HepG2 (cell line): ENCODE measurements around the gene CAPN10. TPM values are rescaled to one million over a fixed set of nuclear protein-coding genes. Genes with fewer than 3 reads are reported as not detected.
A peak's percentile ranks its signal among the peaks of the same experiment; 100 is the strongest.

ENCODE experiments used
- ATAC-seq: fragments of 200-7000 bp; cut with Tn5 transposase; 3 replicates; pipeline ENCODE4 v1.9.1; 2020; ENCODE audit warnings: mild to moderate bottlenecking, moderate library complexity
- BruUV-seq: library from RNA; stranded (reverse); fragments of 400-500 nt; replicated peaks from 2 replicates; lab custom pipeline; 2021; lab: Mats Ljungman, UMichigan
- CTCF ChIA-PET: fragments of 300-600 bp; formaldehyde crosslinking; extraction: SDS; loops from one replicate; lab custom pipeline; 2021; ENCODE audit warnings: low total read pairs, inconsistent platforms, low intra/inter-chr PET ratio; lab: Yijun Ruan, JAX
- POLR2A ChIA-PET: fragments of 350-600 bp; sonication (Branson Sonifier 250); formaldehyde crosslinking; loops from one replicate; lab custom pipeline; 2020; ENCODE audit warnings: antibody characterized with exemption, inconsistent platforms; lab: Yijun Ruan, JAX
- DNase-seq: peaks from one replicate; pipeline ENCODE4 v3.0.0-alpha.2; 2015; ENCODE audit warnings: low spot score
- FAIRE-seq: peaks from 3 replicates; lab custom pipeline; 2011; peaks lifted over from hg19 to GRCh38; lab: Jason Lieb, UNC
- H2AFZ ChIP-seq: one replicate; pipeline ENCODE4 v1.6.1; 2011; ENCODE audit warnings: low read length, inconsistent platforms
- H3K27ac ChIP-seq: fragments of 300-600 bp; 3 replicates; pipeline ENCODE4 v1.8.0; 2011; ENCODE audit warnings: mixed run types, mild to moderate bottlenecking, mixed read lengths, low read length, inconsistent platforms; ENCODE audit not compliant: insufficient read depth; ENCODE audit errors: extremely low read length
- H3K27me3 ChIP-seq, 2 experiments: fragments of 200-600 bp in 1 of 2; 2 replicates in 1 of 2; 3 replicates in 1 of 2; pipeline versions ENCODE4 v1.6.0 to v1.8.0; 2011; ENCODE audit warnings: low read length in 2 of 2, mild to moderate bottlenecking in 2 of 2, moderate library complexity in 2 of 2, inconsistent platforms in 1 of 2; ENCODE audit not compliant: insufficient read depth in 2 of 2, control insufficient read depth in 1 of 2
- H3K36me3 ChIP-seq, 2 experiments: fragments of 200-600 bp in 1 of 2; replicated peaks in 1 of 2; 2 replicates in 1 of 2; 3 replicates in 1 of 2; pipeline versions ENCODE4 v1.5.1 to v1.8.0; 2011; ENCODE audit warnings: low read length in 2 of 2, inconsistent platforms in 1 of 2; ENCODE audit not compliant: insufficient read depth in 2 of 2, control insufficient read depth in 1 of 2
- H3K4me1 ChIP-seq: 2 replicates; pipeline ENCODE4 v1.5.1; 2012; ENCODE audit warnings: low read length, inconsistent platforms; ENCODE audit not compliant: insufficient read depth
- H3K4me2 ChIP-seq: 2 replicates; pipeline ENCODE4 v1.6.0; 2011; ENCODE audit warnings: low read depth, low read length, inconsistent platforms
- H3K4me3 ChIP-seq, 3 experiments: fragments of 200-600 bp in 1 of 3; sonication (generic), shearing (Covaris generic) in 1 of 3; replicated peaks in 1 of 3; 2 replicates each; pipeline ENCODE4 v1.5.1; 2011 to 2016; ENCODE audit warnings: low read length in 3 of 3, inconsistent platforms in 2 of 3, low read depth in 2 of 3, mild to moderate bottlenecking in 2 of 3, control low read depth in 1 of 3, mixed read lengths in 1 of 3; ENCODE audit not compliant: insufficient read depth in 1 of 3
- H3K79me2 ChIP-seq: one replicate; pipeline ENCODE4 v1.6.1; 2011; ENCODE audit warnings: low read length, inconsistent platforms; ENCODE audit not compliant: insufficient read depth
- H3K9ac ChIP-seq: 2 replicates; pipeline ENCODE4 v1.6.0; 2011; ENCODE audit warnings: mild to moderate bottlenecking, low read depth, low read length, inconsistent platforms; ENCODE audit not compliant: insufficient read depth
- H3K9me3 ChIP-seq: 2 replicates; pipeline ENCODE4 v1.5.1; 2012; ENCODE audit warnings: mild to moderate bottlenecking, low read length
- H4K20me1 ChIP-seq: 2 replicates; pipeline ENCODE4 v1.6.0; 2011; ENCODE audit warnings: inconsistent platforms, mild to moderate bottlenecking, low read length, moderate library complexity; ENCODE audit not compliant: insufficient read depth
- ARID3A ChIP-seq: IDR thresholded peaks from 2 replicates; pipeline ENCODE4 v1.6.1; 2012; ENCODE audit warnings: low read depth, low read length, improper control_type of control experiment
- BRF2 ChIP-seq: sonication (generic); formaldehyde crosslinking; IDR thresholded peaks from 2 replicates; pipeline ENCODE4 v1.8.1; 2022; ENCODE audit warnings: mild to moderate bottlenecking, missing genetic modification reagents
- ISX ChIP-seq: sonication (generic); formaldehyde crosslinking; conservative IDR thresholded peaks from 2 replicates; pipeline ENCODE4 v1.5.0; 2020; ENCODE audit warnings: missing genetic modification reagents
- KLF9 ChIP-seq: IDR thresholded peaks from 2 replicates; pipeline ENCODE4 v1.6.1; 2016; ENCODE audit warnings: low read depth
- LBX2 ChIP-seq: sonication (generic); formaldehyde crosslinking; IDR thresholded peaks from 2 replicates; pipeline ENCODE4 v1.5.0; 2020; ENCODE audit warnings: missing genetic modification reagents, mild to moderate bottlenecking, borderline replicate concordance
- MEIS1 ChIP-seq: sonication (generic); formaldehyde crosslinking; IDR thresholded peaks from 2 replicates; pipeline ENCODE4 v1.9.0; 2021; ENCODE audit warnings: mild to moderate bottlenecking, missing genetic modification reagents, moderate library complexity, borderline replicate concordance
- NCOR1 ChIP-seq: fragments of 200-600 bp; sonication (generic); IDR thresholded peaks from 2 replicates; pipeline ENCODE4 v1.7.0; 2017; ENCODE audit warnings: antibody characterized with exemption, low read length, borderline replicate concordance
- PREB ChIP-seq: sonication (generic); formaldehyde crosslinking; IDR thresholded peaks from 2 replicates; pipeline ENCODE4 v1.4.0; 2020; ENCODE audit warnings: missing genetic modification reagents
- TBL1XR1 ChIP-seq: fragments of 150-350 bp; IDR thresholded peaks from 2 replicates; pipeline ENCODE4 v1.6.1; 2014; ENCODE audit warnings: borderline replicate concordance, low read length; ENCODE audit not compliant: partially characterized antibody
- ZBTB33 ChIP-seq: sonication (generic); formaldehyde crosslinking; IDR thresholded peaks from 2 replicates; pipeline ENCODE4 v1.4.0; 2020; ENCODE audit warnings: missing genetic modification reagents
- ZEB1 ChIP-seq: IDR thresholded peaks from 2 replicates; pipeline ENCODE4 v1.6.1; 2012; ENCODE audit warnings: mild to moderate bottlenecking, low read depth, inconsistent platforms; ENCODE audit not compliant: insufficient replicate concordance
- ZNF350 ChIP-seq: sonication (generic); formaldehyde crosslinking; IDR thresholded peaks from 2 replicates; pipeline ENCODE4 v1.4.0; 2020; ENCODE audit warnings: mild to moderate bottlenecking, low read depth, missing genetic modification reagents, borderline replicate concordance
- ZNF460 ChIP-seq: sonication (generic); formaldehyde crosslinking; IDR thresholded peaks from 2 replicates; pipeline ENCODE4 v1.5.1; 2020; ENCODE audit warnings: missing genetic modification reagents, mild to moderate bottlenecking, borderline replicate concordance
- ZNF660 ChIP-seq: sonication (generic); formaldehyde crosslinking; IDR thresholded peaks from 2 replicates; pipeline ENCODE4 v1.5.1; 2020; ENCODE audit warnings: mild to moderate bottlenecking, low read depth, missing genetic modification reagents, borderline replicate concordance
- ZNF7 ChIP-seq: IDR thresholded peaks from 2 replicates; pipeline ENCODE4 v1.6.1; 2016; ENCODE audit warnings: missing biosample characterization, missing genetic modification reagents
- WGBS: methylation state at CpG from one replicate; pipeline ENCODE4 v1.1.6; 2017; ENCODE audit warnings: low lambda C conversion rate; 5-methylcytosine and 5-hydroxymethylcytosine counted together
- in situ Hi-C: cut with HindIII; loops from 2 replicates; pipeline ENCODE4 v1.10.0; 2017; ENCODE audit warnings: low pct_unique_long_range_greater_than_20kb; ENCODE audit not compliant: extremely low pct_ligation_motif_present
- intact Hi-C: fragments of 100-400 bp; cut with micrococcal nuclease; formaldehyde crosslinking; loops from one replicate; pipeline ENCODE4 v1.10.0; 2022; ENCODE audit not compliant: unreplicated experiment
- polyA plus RNA-seq, 8 experiments: library from polyadenylated mRNA; depleted of rRNA in 3 of 8; stranded (reverse) in 7 of 8; unstranded in 1 of 8; fragments of >200 nt; fragmentation: Illumina TruSeq in 4 of 8; extraction: Trizol in 4 of 8; gene quantifications; 2 replicates each; pipeline versions ENCODE4 v1.2.1 to v1.2.3, GENCODE V29; 2011 to 2016; ENCODE audit warnings: low read depth in 4 of 8, missing spikeins in 1 of 8, mixed read lengths in 1 of 8; ENCODE audit not compliant: insufficient read depth in 1 of 8
- total RNA-seq, 5 experiments: library from RNA; depleted of rRNA; stranded (reverse); fragments of >200 nt; fragmentation: Illumina TruSeq; extraction: Trizol; gene quantifications; 2 replicates each; pipeline ENCODE4 v1.2.3, GENCODE V29; 2016; ENCODE audit warnings: low read depth in 1 of 5

Gene CAPN10
- total and polyA plus RNA-seq, 2 of the 13 experiments (the other 11 are each of a cell fraction or from before 2014, with no cell fraction given) = 27.6 to 32.4 TPM

- intact Hi-C loops = no loop called here
- Histone ChIP-seq H3K4me2 (peak overlapping the region; percentile 62), H2AFZ (no peak overlapping the region), H3K79me2 (peaks cover 3% of the 10 kb centered on the region), H3K27ac (peak overlapping the region; percentile 94), H3K36me3 (peaks cover 6 to 9% of the 10 kb centered on the region in 2 experiments; a peak in 3 of 5 replicates), H3K4me3 (peak overlapping the region in 1 of 3 experiments; percentile 43; a peak in 1 of 6 replicates), H4K20me1 (no peaks in the 10 kb centered on the region), H3K27me3 (no peaks in the 10 kb centered on the region), H3K4me1 (peaks cover 44% of the 10 kb centered on the region), H3K9me3 (no peaks in the 10 kb centered on the region), H3K9ac (peak overlapping the region; percentile 66)
- ChIA-PET POLR2A (interaction anchor here (1.5 to 2.7 kb wide), 4 partner anchors 8 to 32 kb away, joined by 6 to 22 read pairs (median 9); partner anchors contain the start of gene CAPN10), CTCF (no interaction called here)
- peak; percentile 84 for FAIRE-seq
- peak; percentile 80 for ATAC-seq
- in situ Hi-C loops = no loop called here
- peak; percentile 85 for DNase-seq
- BruUV-seq = no TSS peak
- 74% methylated on average over 10 of the region's 22 CpGs for WGBS
- peak; percentile 52 for TF ChIP-seq ZEB1
- no peak for TF ChIP-seq ISX (CRISPR knock-in tag)
- TF ChIP-seq ARID3A = no peak
- peak; percentile 35; the same call in 1 of the 2 replicates for TF ChIP-seq ZNF350 (CRISPR knock-in tag)
- TF ChIP-seq BRF2 (CRISPR knock-in tag) = no peak
- TF ChIP-seq TBL1XR1 = no peak
- TF ChIP-seq LBX2 (CRISPR knock-in tag) = no peak
- TF ChIP-seq PREB (CRISPR knock-in tag) = no peak
- TF ChIP-seq KLF9 (CRISPR knock-in tag) = no peak
- TF ChIP-seq ZBTB33 = no peak
- TF ChIP-seq ZNF660 (CRISPR knock-in tag) = no peak
- peak; percentile 72; the same call in 1 of the 2 replicates for TF ChIP-seq NCOR1
- TF ChIP-seq ZNF7 (CRISPR knock-in tag) = no peak
- TF ChIP-seq MEIS1 (CRISPR knock-in tag) = no peak
- TF ChIP-seq ZNF460 (CRISPR knock-in tag) = 0 out of 2 replicates have a peak, but pooled peaks have one; percentile 38
Measured at GRCh38 chr2:240597419-240598181, 11.1 kb downstream of the CAPN10 start.
